Measurements from ENCODE around the gene LPCAT3.
"Not testable (repeated sequence)": the region's sequence is repeated elsewhere in the genome, so short reads cannot be mapped to it uniquely, and the experiment has no call there.

The LPCAT3 gene

DNA sequence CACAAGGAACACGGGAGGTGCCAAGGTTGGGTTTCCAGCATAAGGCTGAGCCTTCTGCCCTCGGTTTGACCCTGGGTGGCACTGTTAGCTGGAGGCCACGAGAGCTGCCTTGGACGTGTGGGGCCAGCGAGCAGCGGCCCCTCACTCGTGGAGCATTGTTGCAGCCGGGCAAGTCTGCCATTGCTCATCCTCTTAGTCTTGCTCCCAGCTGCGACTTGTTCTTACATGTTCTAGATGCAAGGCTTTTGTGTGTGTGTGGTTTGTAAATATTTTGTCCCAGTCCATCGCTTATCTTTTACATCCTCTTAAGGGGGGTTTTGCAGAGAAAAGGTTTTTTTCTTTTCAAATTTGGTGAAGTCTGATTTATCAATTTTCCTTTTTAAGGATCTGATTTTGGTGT is 21.1 kb upstream of the LPCAT3 start:
- FAIRE-seq: no peak
- no peak for DNase-seq (ENCODE audit: extremely low spot score, insufficient read length, low read depth)

DNA sequence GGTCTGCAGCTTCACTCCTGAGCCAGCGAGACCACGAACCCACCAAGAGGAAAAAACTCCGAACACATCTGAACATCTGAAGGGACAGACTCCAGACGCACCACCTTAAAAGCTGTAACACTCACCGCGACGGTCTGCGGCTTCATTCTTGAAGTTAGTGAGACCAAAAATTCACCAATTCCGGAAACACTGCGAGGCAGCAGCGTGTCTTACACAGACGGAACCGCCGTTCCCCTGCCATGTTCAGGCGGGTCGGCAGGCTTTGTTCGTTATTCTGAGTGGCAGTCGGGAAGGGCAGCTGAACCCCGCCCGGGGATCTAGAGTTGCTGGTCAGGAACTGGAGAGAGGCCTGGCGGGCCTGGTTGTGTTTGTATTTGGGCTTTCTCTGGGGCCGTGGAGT is 20.3 kb upstream of the LPCAT3 start:
- FAIRE-seq: no peak

DNA sequence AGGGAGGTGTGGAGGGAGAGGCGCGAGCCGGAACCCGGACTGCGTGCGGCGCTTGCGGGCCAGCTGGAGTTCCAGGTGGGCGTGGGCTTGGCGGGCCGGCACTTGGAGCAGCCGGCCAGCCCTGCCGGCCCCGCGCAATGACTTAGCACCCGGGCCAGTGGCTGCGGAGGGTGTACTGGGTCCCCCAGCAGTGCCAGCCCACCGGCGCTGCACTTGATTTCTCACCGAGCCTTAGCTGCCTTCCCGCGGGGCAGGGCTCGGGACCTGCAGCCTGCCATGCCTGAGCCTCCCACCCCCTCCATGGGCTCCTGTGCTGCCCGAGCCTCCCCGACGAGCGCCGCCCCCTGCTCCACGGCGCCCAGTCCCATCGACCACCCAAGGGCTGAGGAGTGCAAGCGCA is 19.1 kb upstream of the LPCAT3 start:
- FAIRE-seq; DNase-seq (ENCODE audit: extremely low spot score, insufficient read length, low read depth): not testable (repeated sequence)

More for the DNA sequence above, 20.3 kb upstream of the LPCAT3 start:
- DNase-seq (ENCODE audit: extremely low spot score, insufficient read length, low read depth): no peak

DNA sequence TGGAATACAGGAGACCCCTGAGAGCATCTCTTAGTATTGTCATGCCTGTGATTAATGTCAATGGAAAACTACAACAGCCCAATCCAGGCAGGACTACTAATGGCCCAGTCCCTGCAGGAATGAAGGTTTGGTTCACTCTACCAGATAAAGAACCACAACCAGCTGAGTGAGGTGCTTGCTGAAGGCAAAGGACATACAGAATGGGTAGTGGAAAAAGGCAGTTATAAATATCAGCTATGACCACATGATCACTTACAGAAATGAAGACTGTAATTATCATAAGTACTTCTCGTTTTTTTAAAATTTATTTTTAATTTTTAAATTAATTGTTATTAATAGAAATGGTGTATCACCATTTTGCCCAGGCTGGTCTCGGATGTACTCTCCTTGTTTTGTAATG is 17.2 kb upstream of the LPCAT3 start:
- DNase-seq (ENCODE audit: extremely low spot score, insufficient read length, low read depth) (no peak), FAIRE-seq (no peak)

DNA sequence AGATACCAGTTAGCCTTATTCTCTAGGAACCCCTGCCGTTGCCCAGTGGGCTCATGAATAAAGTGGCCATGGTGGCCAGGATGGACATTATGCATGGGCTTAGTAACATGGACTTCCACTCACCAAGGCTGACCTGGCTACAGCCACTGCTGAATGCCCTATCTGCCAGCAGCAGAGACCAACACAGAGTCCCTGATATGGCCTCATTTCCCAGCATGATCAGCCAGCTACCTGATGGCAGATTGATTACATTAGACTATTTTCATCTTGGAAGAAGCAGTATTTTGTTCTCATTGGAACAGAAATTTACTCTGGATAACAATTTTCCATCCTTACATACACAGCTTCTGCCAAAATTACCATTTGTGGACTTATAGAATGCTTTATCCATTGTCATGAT is 16.2 kb upstream of the LPCAT3 start:
- FAIRE-seq: no peak
- no peak for DNase-seq (ENCODE audit: extremely low spot score, insufficient read length, low read depth)

DNA sequence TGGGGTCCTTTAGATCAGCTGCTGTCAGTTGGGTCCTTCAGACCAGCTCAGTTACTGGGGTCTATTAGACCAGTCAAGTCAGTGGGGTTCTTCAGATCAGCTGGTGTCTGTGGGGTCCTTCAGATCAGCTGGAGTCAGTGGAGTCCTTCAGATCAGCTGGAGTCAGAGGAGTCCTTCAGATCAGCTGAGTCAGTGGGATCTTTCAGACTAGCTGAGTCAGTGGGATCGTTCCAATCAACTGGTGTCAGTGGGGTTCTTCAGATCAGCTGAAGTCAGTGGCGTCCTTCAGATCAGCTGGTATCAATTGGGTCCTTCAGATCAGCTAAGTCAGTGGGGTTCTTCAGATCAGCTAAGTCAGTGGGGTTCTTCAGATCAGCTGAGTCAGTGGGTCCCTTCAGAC is 14.7 kb upstream of the LPCAT3 start:
- DNase-seq (ENCODE audit: extremely low spot score, insufficient read length, low read depth) (no peak), FAIRE-seq (no peak)

DNA sequence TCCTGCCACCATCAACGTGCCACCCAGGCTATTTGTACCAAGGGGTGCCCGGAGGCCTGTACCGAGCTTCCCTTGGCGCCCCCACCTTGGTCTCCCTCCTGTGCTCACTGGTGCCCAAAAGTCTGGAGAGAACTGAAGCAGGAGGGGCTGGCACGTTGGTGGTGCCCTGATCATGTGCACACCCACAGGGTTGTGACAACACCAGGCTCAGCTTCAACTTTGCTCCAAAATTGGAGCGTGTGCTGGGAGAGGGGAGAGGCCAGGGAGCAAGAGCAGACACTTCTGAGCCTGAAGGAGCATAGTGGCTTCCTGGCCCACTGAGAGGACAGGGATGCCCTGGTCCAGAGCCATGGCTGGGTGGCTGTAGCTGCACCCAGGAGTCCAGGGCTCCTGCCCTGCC is 13.0 kb upstream of the LPCAT3 start:
- FAIRE-seq (no peak), DNase-seq (ENCODE audit: extremely low spot score, insufficient read length, low read depth) (no peak)

DNA sequence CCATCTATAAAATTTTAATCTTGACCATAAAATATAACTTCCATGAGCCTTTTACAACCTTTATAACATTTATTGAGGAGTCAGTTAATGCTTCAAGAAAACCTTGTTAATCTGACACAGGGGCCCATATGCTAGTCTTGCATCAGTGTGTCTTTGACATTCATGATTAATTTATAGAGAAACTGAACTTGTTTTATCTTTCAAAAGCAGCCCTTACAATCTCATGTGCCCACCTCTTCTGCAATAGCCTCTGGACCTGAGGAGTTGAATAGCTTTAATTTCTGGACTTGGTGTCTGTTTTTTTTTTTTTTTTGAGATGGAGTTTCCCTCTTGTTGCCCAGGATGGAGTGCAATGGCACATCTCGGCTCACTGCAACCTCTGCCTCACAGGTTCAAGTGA is 8.6 kb upstream of the LPCAT3 start:
- FAIRE-seq (no peak), DNase-seq (ENCODE audit: extremely low spot score, insufficient read length, low read depth) (no peak)

DNA sequence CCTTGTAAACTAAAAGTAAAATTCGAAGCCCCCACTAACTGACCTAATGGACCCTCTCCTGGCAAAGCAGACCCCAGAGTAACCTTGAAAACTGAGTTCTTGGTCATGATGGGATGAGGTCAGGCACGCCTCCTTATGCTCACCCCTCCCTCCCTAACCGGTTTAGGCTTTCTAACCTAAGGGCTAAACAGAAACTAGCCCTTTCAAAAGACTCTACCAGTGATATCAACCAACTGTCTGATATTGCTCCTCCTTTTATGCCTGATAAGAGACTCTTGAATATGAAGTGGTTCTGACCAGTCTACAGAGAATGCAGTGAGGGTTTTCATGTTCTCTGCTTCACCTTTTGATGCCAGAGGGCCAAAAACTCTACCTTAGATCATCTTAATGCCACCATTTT is 4.8 kb upstream of the LPCAT3 start:
- no peak for DNase-seq (ENCODE audit: extremely low spot score, insufficient read length, low read depth)
- no peak for FAIRE-seq

DNA sequence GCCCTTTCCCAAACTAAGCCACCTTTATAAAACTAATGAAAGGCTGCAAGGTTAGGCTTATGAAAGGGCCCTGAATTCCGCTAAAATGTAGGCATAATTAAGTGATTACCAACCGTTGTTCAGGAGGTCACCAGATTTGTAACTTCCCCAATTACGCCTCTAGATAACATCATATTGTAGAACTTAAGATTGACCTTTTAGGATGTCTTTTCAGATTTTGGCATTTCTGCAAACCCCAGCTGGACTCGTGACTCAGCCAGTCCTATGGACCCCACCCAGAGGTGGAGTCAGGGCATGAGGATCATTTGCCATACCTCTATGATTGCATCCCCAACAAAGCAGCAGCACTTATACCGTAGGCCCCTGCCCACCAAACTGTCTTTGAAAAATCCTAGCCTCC is 3.7 kb upstream of the LPCAT3 start:
- no peak for FAIRE-seq
- DNase-seq (ENCODE audit: extremely low spot score, insufficient read length, low read depth): no peak

DNA sequence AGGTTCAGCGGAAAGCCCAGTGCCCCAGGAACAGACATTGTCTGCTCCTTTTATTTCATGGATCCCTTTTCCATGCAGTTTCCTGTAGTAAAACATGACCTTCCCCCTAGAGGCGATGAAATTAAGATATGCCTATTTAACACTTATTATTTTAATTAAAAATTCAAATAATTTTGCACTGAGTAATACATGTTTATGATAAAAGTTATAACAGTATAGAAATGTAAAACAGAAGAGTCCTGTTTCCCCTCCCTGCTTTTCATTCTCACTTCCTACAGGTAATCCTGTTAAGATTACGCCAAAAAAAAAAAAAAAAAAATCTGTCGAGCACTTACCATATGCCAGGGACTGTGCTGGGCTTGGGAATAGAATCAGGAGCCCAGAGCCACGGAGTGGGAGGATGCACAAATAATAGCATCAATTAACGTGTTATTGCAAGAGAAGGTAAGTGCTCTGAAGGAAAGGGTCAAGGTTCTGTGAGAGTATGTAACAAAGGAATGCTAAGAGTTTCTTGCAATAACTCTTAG is 830 bp upstream of the LPCAT3 start:
- DNase-seq (ENCODE audit: extremely low spot score, insufficient read length, low read depth): no peak
- FAIRE-seq: no peak

DNA sequence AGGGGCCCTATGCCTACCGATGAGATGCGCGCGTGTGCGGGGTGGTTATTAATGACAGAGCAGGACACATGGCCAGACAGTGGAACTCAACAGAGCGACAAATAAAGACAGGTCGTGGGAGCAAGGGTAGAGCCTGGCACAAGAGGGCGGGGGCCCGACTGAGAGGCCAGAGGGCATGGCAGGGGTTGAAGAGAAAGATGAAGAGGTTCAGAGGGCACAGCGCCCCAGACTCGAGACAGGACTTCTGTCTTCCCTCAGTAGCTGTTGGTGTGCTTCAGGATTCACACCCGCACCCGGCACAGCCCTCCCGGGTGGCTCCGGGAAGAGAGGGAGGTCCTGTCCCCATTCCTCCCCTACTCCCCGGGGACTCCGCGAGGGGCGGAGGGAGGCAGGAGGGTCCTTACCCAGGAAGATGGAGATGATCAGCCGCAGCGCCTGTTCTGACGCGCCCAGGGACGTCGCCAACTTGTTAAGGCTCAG is 366 bp downstream of the LPCAT3 start:
- DNase-seq (ENCODE audit: extremely low spot score, insufficient read length, low read depth) (no peak), FAIRE-seq (no peak)

DNA sequence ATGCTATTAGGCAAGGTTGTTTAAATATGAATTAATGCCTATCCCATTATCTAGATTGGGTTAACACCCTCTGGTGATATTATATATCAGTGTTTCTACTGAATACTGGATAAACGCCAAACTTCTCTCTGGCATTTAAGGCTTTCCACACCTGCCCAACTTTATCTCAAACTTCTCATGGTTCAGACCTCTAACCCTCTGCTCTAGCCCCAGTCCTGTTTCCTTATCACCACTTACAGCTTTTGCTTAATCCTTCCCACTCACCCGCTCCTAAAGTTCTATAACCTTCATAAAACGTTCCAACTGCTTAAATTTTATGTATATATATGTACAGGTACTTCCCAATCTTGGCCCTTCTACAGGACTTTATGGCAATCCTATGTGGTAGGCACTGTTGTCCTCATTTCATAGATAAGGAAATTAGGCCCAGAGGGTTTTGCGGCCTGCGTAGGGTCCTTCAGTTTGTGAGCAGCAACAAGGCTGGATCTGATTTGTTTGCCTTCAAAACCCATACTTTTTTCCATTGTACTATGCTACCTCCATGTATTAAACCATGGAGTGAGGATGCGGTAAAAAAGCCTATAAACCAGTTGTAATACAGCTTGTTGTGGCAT is 1.2 kb downstream of the LPCAT3 start:
- no peak for DNase-seq (ENCODE audit: extremely low spot score, insufficient read length, low read depth)
- no peak for FAIRE-seq

DNA sequence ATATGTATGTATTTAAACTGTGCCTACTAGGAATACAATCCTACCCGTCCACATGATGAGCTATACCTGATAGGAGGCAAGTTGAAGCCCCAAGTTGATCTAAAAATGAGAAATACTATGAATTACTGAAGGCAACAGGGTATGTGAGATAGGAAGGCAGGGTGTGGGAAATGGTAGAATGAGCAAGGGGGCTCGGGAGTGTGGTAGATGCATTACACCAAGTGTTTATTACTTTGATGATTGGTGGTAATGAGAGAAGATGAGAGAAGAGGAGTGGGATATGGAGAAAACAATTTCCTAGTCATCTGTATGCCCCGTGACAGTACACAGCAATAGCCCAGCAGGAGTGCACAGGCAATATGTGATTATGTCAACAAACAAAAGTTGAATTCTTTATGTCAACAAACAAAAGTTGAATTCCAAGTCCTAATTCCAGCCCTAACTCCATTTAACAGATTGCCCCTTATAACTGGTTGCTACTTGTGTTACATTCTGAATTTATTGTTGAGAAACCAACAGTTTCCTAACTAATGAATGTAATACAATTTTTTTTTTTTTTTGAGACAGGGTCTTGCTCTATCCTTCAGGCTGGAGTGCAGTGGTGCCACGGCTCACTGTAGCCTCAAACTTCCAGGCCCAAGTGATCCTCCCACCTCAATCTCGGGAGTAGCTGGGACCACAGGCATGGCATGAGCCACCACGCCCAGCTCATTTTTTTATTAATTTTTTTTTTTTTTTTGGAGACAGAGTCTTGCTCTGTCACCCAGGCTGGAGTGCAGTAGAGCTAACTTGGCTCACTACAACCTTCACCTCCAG is 2.5 kb downstream of the LPCAT3 start:
- FAIRE-seq: no peak
- DNase-seq (ENCODE audit: extremely low spot score, insufficient read length, low read depth): no peak

DNA sequence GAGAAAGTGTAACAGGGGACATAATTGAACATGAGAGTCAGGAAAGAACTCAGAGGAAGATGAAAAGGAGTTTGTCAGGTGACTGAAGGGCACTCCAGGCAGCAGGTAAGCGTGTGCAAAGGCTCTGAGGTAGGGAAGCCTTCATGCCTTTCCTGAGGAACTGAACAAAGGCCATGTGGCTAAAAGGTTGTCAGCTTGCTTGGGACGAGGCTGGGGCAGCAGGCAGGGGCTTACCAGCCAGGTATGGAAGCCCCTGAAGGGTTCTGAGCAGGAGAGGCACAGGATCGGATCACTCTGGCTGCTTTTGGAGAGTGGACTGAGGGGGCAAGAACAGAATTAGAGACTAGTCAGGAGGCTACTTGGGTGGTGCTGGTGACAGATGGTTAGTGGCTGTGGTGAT is 5.2 kb downstream of the LPCAT3 start:
- DNase-seq (ENCODE audit: extremely low spot score, insufficient read length, low read depth) (no peak), FAIRE-seq (no peak)

DNA sequence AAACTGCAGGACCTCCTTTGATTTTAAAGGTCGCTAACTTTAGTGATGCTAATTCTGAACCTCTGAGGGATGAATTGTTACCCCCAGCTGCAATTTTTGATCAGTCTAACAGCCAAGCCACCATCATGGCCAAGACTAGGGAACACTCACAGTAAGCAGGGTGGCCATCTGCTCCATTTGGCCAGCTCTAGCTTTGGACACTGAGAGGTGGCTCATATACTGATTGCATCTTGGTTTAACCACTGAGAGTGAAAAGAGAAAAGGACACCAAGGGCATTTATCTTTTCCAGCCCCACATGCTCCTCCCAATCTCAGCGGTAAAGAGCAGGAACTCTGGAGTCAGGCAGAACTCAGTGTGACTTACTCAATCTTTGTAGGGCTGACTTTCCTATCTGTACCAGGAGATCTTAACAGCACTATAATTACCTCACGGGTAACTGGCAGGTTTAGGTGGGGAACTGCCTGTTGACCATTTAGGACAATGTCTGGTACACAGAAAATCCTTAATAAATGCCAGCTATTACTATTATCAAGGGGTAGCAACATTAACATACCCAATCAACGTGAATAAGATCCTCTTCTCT is 6.2 kb downstream of the LPCAT3 start:
- no peak for DNase-seq (ENCODE audit: extremely low spot score, insufficient read length, low read depth)
- FAIRE-seq: no peak

DNA sequence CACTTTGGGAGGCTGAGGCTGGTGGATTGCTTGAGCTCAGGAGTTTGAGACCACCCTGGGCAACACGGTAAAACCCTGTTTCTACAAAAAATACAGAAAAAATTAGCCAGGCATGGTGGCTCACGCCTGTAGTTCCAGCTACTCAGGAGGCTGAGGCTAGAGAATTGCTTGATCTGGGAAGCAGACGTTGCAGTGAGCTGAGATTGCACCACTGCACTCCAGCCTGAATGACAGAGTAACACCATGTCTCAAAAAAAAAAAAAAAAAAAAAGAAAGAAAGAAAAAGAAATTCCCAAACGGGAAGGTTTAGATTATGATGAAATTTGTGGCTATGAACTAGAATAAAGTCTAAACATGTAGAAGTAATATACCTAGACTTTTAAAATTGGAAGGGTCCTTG is 6.9 kb downstream of the LPCAT3 start:
- not testable (repeated sequence) for FAIRE-seq; DNase-seq (ENCODE audit: extremely low spot score, insufficient read length, low read depth)

DNA sequence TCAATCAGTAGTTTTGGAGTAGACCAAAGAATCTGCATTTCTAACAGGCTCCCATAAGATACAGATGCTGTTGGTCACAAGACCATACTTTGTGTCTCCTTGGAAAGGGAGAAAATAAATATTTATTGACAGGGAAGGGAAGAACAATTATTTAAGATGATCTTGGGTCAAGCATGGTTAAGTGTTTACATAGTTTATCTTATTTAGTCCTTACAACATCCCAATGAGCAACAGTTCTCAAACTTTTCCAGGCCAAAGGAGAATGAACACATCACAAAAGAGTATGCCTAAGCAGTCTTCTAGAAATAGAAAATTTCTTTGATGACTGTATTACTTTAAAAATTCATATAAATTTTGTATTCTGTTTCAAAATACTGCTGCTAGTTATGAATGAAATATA is 8.8 kb downstream of the LPCAT3 start:
- FAIRE-seq (no peak), DNase-seq (ENCODE audit: extremely low spot score, insufficient read length, low read depth) (no peak)

DNA sequence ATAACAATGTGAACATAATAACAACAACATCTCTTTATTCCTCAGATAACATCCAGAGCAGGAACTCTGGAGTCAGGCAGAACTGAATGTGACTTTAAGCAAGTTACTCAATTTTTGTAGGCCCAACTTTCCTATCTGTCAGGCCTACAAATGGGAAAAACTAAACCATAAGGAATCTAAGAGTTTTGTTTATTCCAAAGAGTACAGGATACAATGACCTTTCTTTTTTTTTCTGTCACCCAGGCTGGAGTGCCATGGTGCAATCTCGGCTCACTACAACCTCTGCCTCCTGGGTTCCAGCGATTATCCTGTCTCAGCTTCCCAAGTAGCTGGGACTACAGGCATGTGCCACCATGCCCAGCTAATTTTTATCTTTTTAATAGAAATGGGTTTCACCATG is 9.4 kb downstream of the LPCAT3 start:
- no peak for FAIRE-seq
- no peak for DNase-seq (ENCODE audit: extremely low spot score, insufficient read length, low read depth)

DNA sequence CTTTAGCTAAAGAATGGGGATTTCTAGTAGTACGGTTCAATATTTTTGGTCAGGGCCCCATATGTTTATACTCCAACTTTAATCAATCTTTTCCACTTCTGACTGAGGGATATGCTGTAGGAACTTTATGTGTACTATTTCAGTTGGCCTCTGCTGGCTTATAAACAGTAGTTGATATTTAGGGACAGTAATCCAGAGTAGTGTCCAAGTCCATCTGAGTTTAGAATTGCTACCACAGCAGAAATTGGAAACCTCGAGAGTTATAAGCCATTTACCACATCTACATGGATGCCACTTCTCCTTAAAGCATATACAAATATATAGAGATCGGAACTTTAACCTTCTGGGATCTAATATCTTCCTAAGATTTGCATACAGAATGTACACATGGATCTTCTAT is 11.6 kb downstream of the LPCAT3 start:
- no peak for DNase-seq (ENCODE audit: extremely low spot score, insufficient read length, low read depth)
- FAIRE-seq: no peak

DNA sequence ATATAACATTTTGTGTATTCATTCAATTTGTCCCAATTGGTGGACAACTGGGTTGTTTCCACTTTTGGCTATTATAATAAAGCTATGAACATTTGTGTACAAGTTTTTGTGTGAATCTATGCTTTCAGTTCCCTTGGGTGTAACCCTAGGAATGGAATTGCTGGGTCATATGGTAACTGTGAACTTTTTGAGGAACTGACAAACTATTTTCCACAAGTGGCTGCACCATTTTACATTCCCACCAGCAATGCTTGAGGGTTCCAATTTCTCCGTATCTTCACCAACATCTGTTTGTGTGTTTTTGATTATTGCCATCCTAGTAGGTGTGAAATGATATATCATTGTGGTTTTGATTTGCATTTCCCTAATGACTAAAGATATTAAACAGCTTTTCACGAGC is 13.0 kb downstream of the LPCAT3 start:
- FAIRE-seq: peak; percentile 56
- no peak for DNase-seq (ENCODE audit: extremely low spot score, insufficient read length, low read depth)
